Liver (tissue), 9 donors: ENCODE measurements around the gene ELK4. TPM values are rescaled to one million over a fixed set of nuclear protein-coding genes. Genes with fewer than 3 reads are reported as not detected.

Experiments used
- DNase-seq: peaks from one replicate; pipeline ENCODE4 v3.0.0-alpha.2; 2017; ENCODE audit warnings: low spot score
- H3K27ac ChIP-seq, 2 donors: one replicate each; pipeline ENCODE4 v1.7.0; 2013; ENCODE audit warnings: inconsistent platforms in 2 of 2, low read length in 2 of 2, control low read depth in 1 of 2, low read depth in 1 of 2, mild to moderate bottlenecking in 1 of 2
- H3K27me3 ChIP-seq, 4 donors: one replicate each; pipeline versions ENCODE4 v1.6.1 to v1.7.0; 2013; ENCODE audit warnings: low read length in 3 of 4, inconsistent platforms in 1 of 4, mild to moderate bottlenecking in 1 of 4, moderate library complexity in 1 of 4; ENCODE audit not compliant: control insufficient read depth in 4 of 4, insufficient read depth in 4 of 4
- H3K36me3 ChIP-seq, 4 donors: one replicate each; pipeline versions ENCODE4 v1.6.1 to v1.7.0; 2013; ENCODE audit warnings: low read length in 3 of 4, mild to moderate bottlenecking in 3 of 4, low read depth in 1 of 4, moderate library complexity in 1 of 4; ENCODE audit not compliant: control insufficient read depth in 4 of 4, insufficient read depth in 3 of 4
- H3K4me1 ChIP-seq, 4 donors: one replicate each; pipeline versions ENCODE4 v1.6.1 to v1.7.0; 2013; ENCODE audit warnings: low read length in 3 of 4, mild to moderate bottlenecking in 3 of 4, moderate library complexity in 1 of 4; ENCODE audit not compliant: control insufficient read depth in 4 of 4, insufficient read depth in 4 of 4
- H3K4me3 ChIP-seq, 3 donors: one replicate each; pipeline versions ENCODE4 v1.6.1 to v1.7.0; 2013; ENCODE audit warnings: low read length in 3 of 3, control low read depth in 1 of 3, low read depth in 1 of 3, mild to moderate bottlenecking in 1 of 3
- H3K9ac ChIP-seq, 2 donors: one replicate each; pipeline ENCODE4 v1.7.0; 2013; ENCODE audit warnings: low read length in 2 of 2, mild to moderate bottlenecking in 2 of 2, moderate library complexity in 2 of 2, control low read depth in 1 of 2, low read depth in 1 of 2
- H3K9me3 ChIP-seq, 4 donors: one replicate each; pipeline versions ENCODE4 v1.6.1 to v1.7.0; 2013; ENCODE audit warnings: low read length in 3 of 4; ENCODE audit not compliant: control insufficient read depth in 4 of 4
- ATF3 ChIP-seq: IDR thresholded peaks from 2 replicates; pipeline ENCODE4 v1.6.1; 2016; ENCODE audit warnings: antibody characterized with exemption
- CTCF ChIP-seq: fragments of 150-350 bp; IDR thresholded peaks from 2 replicates; pipeline ENCODE4 v1.5.1; 2017; ENCODE audit warnings: improper control_type of control experiment, low read depth, low read length; ENCODE audit not compliant: missing input control
- EGR1 ChIP-seq, 2 donors: IDR thresholded peaks; 2 replicates each; pipeline ENCODE4 v1.6.1; 2016 to 2018; ENCODE audit warnings: antibody characterized with exemption in 2 of 2, low read depth in 2 of 2
- FOXA2 ChIP-seq: IDR thresholded peaks from 2 replicates; pipeline ENCODE4 v1.6.1; 2016; ENCODE audit warnings: antibody characterized with exemption
- GABPA ChIP-seq, 2 donors: IDR thresholded peaks in 1 of 2; conservative IDR thresholded peaks in 1 of 2; 2 replicates each; pipeline ENCODE4 v1.6.1; 2016; ENCODE audit warnings: antibody characterized with exemption in 2 of 2, mild to moderate bottlenecking in 1 of 2, moderate library complexity in 1 of 2
- HNF4G ChIP-seq: IDR thresholded peaks from 2 replicates; pipeline ENCODE4 v1.6.1; 2016; ENCODE audit warnings: antibody characterized with exemption
- JUND ChIP-seq, 2 donors: IDR thresholded peaks; 2 replicates each; pipeline ENCODE4 v1.6.1; 2016; ENCODE audit warnings: antibody characterized with exemption in 2 of 2
- MAX ChIP-seq: IDR thresholded peaks from 2 replicates; pipeline ENCODE4 v1.6.1; 2016; ENCODE audit warnings: antibody characterized with exemption
- NR2F2 ChIP-seq: IDR thresholded peaks from 2 replicates; pipeline ENCODE4 v1.6.1; 2016; ENCODE audit warnings: antibody characterized with exemption
- RXRA ChIP-seq, 2 donors: IDR thresholded peaks; 2 replicates each; pipeline ENCODE4 v1.6.1; 2017 to 2018; ENCODE audit warnings: antibody characterized with exemption in 2 of 2, mild to moderate bottlenecking in 1 of 2
- ZBTB33 ChIP-seq: IDR thresholded peaks from 2 replicates; pipeline ENCODE4 v1.6.1; 2016; ENCODE audit warnings: antibody characterized with exemption
- WGBS: extraction: QIAGEN DNeasy Blood & Tissue Kit; methylation state at CpG from one replicate; pipeline ENCODE4 v1.1.7; 2013; 5-methylcytosine and 5-hydroxymethylcytosine counted together
- polyA plus RNA-seq, 2 donors: library from polyadenylated mRNA; stranded (reverse) in 1 of 2; unstranded in 1 of 2; fragments of 200-250 nt in 1 of 2; fragments of >200 nt in 1 of 2; fragmentation: Nextera tagmentation in 1 of 2; extraction: Ambion mirVana in 1 of 2; gene quantifications; one replicate each; pipeline versions ENCODE4 v1.2.1 to v1.2.3, GENCODE V29; 2013 to 2015
- total RNA-seq, 2 donors: library from RNA; depleted of rRNA; stranded (reverse); fragments of >200 nt; gene quantifications; one replicate each; pipeline ENCODE4 v1.2.3, GENCODE V29; 2014
- TF ChIP-seq, protein P1 (sequence below): IDR thresholded peaks from 2 replicates; pipeline ENCODE4 v1.6.1; 2016; ENCODE audit warnings: antibody characterized with exemption, mild to moderate bottlenecking
- donor health status: healthy.
- donor health status: healthy.
- donor health status: healthy.
- donor health status: healthy.
- donor health status: healthy.

Gene ELK4
- total and polyA plus RNA-seq, 4 donors, result 3.5 to 20.2 (median 6.9) TPM

- 74% methylated on average over 3 of the region's 3 CpGs for WGBS
- no peak overlapping the region for H3K27ac ChIP-seq
Measured at GRCh38 chr1:205619376-205619775, 12.4 kb downstream of the ELK4 start.

DNA sequence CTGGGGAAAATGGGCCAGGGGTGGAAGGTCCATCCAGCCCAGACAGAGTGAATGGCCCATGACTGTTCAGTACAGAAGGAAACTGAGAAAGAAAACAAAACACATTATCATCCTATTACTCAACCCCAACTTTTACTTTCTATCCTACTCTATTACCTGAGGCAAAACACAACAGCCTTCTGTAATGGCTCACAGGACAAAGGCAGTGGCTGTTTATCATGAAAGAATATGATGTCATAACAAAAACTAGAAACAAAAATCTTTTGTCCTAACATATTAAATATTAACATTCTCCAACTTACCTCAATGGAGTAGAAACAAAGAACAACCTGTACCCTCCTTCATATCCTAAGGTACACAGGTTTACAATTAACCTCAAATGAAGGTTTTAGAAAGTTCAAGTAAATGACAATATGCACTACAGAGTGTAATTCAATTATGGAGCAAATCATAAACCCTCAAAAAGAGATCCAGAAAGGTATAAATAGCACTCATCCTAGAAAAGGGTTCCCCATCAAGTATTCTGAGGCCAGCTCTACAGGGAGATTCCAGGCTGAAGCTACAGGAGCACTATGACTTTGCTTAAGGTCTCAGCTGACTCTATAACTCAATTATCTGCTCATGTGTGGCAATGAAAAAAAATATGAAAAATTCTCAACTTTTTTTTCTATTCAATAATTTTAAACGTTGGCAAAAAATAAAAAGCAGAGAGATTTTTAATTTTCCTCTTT, 15.1 kb downstream of the ELK4 start:
- DNase-seq, result no peak
- Histone ChIP-seq H3K9ac (no peak overlapping the region), H3K4me1 (peaks cover 7 to 11% (median 10%) of the 10 kb centered on the region in 4 donors), H3K36me3 (peaks cover 4 to 41% (median 32%) of the 10 kb centered on the region in 4 donors), H3K9me3 (no peaks in the 10 kb centered on the region), H3K4me3 (no peak overlapping the region), H3K27ac (no peak overlapping the region), H3K27me3 (no peaks in the 10 kb centered on the region)
- 86% methylated on average over 1 of the region's 1 CpG for WGBS
- TF ChIP-seq JUND (IDR thresholded peaks at IDR 0.05), result no peak
- no peak for TF ChIP-seq NR2F2
- TF ChIP-seq, protein P1, sequence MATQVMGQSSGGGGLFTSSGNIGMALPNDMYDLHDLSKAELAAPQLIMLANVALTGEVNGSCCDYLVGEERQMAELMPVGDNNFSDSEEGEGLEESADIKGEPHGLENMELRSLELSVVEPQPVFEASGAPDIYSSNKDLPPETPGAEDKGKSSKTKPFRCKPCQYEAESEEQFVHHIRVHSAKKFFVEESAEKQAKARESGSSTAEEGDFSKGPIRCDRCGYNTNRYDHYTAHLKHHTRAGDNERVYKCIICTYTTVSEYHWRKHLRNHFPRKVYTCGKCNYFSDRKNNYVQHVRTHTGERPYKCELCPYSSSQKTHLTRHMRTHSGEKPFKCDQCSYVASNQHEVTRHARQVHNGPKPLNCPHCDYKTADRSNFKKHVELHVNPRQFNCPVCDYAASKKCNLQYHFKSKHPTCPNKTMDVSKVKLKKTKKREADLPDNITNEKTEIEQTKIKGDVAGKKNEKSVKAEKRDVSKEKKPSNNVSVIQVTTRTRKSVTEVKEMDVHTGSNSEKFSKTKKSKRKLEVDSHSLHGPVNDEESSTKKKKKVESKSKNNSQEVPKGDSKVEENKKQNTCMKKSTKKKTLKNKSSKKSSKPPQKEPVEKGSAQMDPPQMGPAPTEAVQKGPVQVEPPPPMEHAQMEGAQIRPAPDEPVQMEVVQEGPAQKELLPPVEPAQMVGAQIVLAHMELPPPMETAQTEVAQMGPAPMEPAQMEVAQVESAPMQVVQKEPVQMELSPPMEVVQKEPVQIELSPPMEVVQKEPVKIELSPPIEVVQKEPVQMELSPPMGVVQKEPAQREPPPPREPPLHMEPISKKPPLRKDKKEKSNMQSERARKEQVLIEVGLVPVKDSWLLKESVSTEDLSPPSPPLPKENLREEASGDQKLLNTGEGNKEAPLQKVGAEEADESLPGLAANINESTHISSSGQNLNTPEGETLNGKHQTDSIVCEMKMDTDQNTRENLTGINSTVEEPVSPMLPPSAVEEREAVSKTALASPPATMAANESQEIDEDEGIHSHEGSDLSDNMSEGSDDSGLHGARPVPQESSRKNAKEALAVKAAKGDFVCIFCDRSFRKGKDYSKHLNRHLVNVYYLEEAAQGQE, result no peak
- no peak for TF ChIP-seq ATF3
- TF ChIP-seq EGR1 (IDR thresholded peaks at IDR 0.05; ENCODE audit: low read depth in 2 of 2), result no peak
- no peak for TF ChIP-seq RXRA (IDR thresholded peaks at IDR 0.05)
- no peak for TF ChIP-seq CTCF

More at GRCh38 chr1:205619376-205619775, 12.4 kb downstream of the ELK4 start:
- Histone ChIP-seq H3K27me3 (no peaks in the 10 kb centered on the region), H3K36me3 (peaks cover 8 to 41% (median 32%) of the 10 kb centered on the region in 4 donors), H3K4me1 (peaks cover 3 to 5% (median 3%) of the 10 kb centered on the region in 4 donors), H3K4me3 (no peak overlapping the region), H3K9me3 (no peaks in the 10 kb centered on the region), H3K9ac (no peak overlapping the region)
- TF ChIP-seq NR2F2 (no peak), GABPA (IDR thresholded peaks at IDR 0.05 in 1 of 2, conservative IDR thresholded peaks at IDR 0.05 in 1 of 2) (no peak), ZBTB33 (no peak), HNF4G (no peak), MAX (no peak), FOXA2 (no peak), JUND (IDR thresholded peaks at IDR 0.05) (no peak)
- DNase-seq, result no peak
